HG03520 (cell line): ENCODE results near the gene BAD.
"Not testable (repeated sequence)": the region's sequence is repeated elsewhere in the genome, so short reads cannot be mapped to it uniquely, and the experiment has no call there.

Experiments used
- ATAC-seq: cut with Tn5 transposase; IDR thresholded peaks from one replicate; pipeline ENCODE4 v1.9.1; 2021; ENCODE audit warnings: mild to moderate bottlenecking, moderate library complexity; ENCODE audit not compliant: unreplicated experiment

Gene BAD

DNA sequence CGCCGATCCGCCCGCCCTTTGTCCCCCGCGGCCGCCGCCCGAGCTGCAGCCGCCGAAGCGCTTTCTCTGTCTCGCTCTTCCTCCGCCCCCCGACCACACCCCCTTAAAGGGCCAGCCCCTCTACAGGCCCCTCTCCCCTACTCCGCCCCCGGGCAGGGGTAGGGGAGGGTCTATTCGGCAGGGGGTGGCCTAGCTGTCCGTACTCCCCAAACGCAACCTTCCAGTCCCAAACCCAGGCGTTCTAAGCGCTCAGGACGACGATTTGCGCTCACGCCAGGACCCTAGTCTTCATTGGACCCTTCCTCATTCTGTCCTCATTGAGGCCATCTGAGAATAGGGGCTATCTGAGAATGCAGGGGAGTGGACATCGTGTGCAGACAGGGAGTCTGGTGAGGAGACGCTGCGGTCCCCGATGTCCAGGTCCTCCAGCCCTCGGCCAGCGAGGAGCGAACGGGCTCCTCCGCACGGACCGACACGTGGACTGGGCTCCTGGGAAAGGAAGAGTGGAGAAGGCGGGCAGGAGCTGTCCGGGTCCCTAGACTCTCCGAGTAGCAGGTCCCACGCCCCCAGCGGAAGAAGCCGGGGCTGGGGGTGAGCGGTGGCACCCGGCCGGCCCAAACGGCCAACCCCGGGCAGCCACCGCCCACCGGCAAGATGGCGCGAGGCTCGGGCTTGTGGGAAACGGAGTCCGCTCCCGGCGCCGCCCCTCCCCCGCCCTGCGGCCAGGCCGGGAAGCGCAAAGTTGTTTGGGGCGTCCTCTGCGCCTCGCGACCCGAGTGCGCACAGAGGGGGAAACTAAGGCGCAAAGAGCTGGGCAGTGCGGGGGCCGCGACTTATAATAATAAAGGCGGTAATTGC lies 37.4 kb downstream of the BAD start, which contains the start of gene PPP1R14B:
Gene PPP1R14B, minus strand, starts transcription at position 73 of the 858 bp plus-strand sequence. CDS start 270 bp downstream, outside the sequence.
- ATAC-seq = peak; percentile 33

DNA sequence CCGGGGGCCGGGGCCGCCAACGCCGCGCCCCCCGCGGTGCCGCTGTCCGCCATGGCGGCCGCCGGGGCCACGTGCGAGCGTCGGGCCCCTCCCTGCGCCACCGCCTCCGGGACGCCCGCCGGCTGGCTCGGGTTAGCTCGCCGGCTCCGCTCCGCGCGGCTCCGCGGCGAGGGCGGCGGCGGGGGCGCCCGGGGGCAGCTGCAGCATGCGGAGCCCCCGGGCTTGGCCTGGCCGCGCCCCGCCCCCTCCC lies 37.9 kb downstream of the BAD start:
- not testable (repeated sequence) for ATAC-seq

DNA sequence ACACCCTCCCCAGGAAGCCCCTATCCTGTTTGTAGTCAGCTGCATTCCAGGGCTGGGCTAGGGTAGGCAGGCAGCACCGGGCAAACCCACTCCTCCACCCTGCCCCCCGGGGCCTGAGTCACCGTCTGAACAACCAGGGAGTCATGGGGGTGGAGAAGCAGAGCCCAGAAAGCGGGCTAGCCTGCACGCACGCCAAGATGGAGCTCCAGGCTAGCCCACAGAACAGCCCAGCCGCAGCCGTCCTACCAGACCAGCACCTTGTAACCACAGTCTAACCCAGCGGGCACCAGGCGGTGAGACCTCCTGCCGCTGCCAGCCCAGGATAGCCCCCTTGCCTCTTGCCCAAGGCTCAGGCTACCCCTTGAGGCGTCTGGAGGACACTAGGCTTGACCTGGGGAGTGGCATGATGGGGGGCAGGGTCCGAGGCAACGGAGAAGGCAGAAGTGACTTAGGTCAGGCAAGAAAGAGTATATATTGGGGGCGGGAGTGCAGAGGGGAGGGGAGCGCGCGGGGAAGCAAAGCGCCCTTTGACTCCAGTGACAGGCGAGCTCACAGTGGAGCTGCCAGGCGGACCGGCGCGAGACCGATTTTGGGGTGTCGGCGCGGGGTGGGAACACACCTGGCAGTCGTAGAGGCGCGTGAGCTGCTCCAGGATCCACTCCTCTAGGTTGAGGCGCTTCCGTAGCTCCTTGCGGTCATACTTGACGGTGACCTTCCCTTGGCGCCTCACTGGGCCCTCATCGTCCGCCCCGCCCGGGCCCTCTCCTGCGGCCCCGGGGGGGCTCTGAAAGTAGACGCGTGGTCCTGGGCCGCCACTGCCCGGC lies 38.5 kb downstream of the BAD start:
- no peak for ATAC-seq

DNA sequence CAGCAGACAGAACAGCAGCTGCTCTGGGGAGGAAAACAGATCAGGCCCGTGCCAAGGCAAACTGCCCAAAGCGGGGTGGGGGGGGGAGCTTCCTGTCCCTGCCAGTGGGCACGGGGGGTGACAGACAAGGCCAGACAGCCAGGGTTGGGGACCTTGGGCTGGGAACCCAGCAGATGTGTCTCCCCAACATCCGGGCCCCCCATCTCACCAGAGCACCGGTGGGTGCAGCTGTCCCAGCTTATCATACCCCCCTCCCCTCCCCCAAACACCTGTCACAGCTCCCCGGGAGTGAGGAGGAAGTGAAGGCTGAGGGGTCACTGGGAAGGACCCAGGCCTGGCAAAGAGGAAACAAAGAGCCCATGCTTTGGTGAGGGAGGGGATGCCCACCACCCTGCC lies 39.1 kb downstream of the BAD start:
- ATAC-seq = no peak

DNA sequence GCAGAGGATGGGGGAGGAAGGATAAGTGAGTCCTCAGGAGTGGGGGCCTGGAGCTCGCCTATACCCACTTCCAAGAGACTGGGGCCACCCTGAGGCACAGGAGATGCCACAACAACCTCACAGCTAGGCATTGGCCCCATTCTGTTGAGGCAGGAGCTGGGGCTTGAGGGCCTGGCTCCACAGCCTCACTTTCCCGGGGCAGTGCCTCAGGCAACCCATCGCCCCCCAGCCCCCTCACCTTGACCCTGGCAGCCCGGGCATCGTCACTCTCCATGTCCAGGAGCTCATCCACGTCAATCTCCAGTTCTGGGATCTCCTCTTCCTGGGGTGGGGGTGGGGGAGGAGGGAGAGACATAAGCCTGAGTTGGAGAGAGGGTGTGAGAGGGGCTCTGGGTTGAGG lies 39.5 kb downstream of the BAD start:
- ATAC-seq = no peak

DNA sequence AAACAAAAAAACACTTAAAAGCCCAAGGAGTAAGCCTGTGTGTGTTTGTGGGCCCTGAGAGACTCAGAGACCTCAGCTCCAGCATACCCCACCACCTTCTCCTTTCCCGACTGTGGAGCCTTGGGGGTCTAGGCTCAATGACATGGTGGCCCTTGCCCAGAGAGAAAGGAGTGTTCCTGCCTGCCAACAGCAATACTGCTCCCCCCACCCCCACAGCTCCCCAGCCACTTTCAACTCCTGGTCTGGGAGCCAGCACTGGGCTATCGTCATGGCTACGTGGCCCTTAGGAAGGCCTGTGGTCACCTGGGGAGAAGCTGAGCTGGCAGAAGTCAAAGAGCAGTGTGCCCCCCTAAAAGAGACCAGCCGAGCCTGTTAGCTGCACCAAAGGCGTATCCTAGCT lies 40.4 kb downstream of the BAD start:
- no peak for ATAC-seq

DNA sequence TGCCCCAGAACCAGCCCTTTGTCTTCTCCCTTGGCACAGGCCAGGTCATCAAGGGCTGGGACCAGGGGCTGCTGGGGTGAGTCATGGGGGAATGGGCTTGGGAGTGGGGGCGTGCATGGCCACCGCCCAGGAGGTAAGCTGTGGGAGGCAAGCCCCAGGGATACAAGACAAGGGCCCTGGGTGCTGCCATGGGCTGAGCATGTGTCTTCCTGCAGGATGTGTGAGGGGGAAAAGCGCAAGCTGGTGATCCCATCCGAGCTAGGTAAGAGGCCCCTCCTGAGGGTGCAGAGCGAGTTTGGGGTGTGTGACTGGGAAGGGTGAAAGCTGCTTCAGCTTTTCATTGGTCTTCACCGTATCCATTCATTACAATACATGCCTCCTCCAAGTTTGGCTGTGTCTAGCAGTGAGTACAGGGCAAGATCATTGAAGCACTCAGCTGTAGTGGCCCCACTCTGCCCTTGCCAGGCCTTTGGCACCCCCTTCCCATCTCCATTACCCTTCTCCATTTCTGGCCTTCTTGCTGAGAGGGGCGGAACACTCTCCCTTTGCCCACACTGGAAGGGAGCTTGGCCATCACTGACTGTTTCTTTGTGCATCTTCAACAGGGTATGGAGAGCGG lies 41.1 kb downstream of the BAD start:
- ATAC-seq = no peak

DNA sequence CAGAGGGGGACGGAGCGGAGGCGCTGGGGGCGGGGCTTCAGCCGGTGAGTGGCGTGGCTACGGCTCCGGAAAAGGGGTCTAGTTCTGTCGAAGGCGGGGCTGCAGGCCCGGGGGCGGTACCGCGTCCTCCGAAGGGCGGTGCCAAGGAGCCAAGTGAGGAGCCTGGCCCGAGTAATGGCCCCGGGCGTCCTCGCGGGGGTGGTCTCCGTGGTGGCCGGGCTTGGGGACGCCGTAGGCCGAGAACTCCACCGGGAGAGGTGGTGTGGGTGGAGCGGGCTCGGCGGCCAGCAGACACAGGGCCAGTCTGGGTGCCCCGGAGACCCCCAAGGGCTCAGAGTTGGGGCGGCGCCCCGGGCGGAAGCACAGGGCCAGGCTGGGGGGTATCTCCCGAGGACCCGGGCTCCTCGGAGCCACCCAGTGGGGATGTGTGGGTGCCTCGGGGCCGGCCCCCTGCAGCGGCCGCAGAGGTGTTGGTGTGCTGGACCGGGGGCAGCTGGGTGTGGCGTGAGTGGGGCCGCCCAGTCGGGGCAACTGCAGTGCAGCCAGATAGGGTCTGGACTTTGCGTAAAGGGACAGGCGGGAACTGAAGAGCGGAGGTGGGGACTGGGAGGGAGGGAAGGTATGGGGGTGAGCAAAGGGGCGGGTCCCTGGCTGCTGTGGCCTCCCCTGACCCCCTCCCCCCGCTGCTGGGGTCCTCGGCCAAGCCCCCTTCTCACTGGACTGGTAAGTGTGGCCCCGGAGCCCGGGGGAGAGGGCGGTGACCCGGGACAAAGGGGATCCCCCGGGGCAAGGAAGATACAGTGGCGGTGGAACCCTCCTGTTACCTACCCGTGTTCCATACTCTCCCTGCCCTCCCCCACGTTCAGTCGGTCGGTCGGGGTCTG lies 42.7 kb downstream of the BAD start:
- ATAC-seq = peak; percentile 61

DNA sequence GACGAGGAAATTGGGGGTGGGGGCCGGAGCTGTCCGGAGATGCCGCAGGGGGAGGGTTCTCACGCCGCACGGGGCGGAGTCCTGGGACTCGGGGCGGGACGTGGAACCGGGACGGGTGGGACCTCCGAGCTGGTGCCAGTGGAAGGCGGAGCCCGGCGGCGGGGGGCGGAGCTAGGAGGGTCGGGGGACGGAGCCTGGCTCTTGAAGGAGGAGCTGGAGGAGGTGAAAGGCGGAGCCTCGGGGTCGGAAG lies 43.3 kb downstream of the BAD start:
- ATAC-seq = peak; percentile 49

DNA sequence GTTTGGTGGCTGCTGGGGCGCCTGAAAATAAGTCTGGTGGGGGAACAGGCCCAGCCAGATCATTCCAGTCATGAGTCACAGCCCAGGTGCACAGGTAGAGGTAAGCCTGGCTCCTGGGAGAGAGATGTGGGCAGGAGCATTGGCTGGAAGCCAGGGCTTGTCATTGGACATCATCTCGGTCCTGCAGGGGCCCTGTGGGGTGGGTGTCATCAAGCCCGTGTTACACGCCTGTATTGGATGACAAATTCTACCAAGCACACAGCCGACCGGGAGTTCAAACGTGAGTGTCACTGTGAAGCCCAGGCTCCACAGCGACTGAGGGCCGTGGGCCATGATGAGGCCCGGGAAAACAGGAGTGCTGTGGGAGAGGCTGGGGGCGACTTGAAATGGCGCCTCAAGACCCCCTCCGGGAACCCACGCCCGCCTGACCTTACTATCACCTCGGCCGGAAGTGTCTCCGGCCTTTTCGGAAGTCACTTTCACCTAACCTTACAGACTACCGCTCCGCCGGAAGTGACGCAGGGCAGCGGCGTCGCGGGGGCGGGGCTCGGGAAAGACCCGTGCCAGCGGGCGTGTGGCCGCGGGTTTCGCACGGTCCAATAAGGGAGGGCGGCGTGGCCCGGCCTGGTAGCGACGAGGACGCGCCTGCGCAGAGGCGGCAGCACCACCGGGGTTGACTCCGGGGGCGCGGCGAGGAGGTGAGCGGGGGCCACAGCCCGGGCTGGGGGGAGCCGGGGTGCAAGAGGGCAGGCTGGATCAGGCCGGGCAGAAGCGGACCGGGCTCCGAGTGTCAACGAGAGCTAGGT lies 43.8 kb downstream of the BAD start, which contains the start of gene FKBP2:
Gene FKBP2, plus strand, starts transcription at position 661 of the 806 bp plus-strand sequence. CDS start 1,293 bp downstream, outside the sequence.
- peak; percentile 44 for ATAC-seq

DNA sequence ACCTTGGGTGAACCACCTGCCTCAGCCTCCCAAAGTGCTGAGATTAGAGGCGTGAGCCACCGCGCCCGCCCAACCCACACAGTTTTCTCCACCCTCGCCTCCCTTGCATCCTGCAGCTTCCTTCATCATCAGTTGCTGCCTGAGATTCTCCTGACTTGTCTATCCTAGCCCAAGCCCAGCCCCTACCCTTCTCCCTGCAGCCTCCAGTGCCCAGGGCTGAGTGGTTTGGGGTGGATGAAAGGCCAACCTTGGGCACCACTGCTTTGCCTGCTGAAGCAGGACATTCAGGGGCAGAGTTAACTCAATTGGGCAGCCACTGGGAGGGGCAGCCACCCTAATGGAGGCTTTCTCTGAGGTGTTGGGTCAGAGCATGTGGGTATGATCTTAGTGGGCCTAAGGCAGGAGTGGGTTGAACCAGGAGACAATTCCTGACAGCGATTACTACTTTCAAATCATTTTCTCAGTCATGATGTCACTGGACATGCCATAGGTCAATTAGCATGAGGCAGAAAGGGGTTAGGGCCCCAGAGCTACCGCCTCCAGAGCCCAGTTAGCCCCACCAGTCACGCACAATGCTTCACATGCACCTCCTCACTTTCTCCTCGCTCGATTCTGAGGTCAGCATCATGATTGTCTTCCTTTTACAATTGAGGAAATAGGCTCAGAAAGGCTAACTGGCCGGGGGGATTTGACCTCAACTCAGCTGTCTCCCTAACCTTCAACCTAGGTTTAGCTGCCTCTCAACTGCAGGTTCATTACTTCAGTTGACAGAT lies 44.6 kb downstream of the BAD start:
- ATAC-seq = no peak

DNA sequence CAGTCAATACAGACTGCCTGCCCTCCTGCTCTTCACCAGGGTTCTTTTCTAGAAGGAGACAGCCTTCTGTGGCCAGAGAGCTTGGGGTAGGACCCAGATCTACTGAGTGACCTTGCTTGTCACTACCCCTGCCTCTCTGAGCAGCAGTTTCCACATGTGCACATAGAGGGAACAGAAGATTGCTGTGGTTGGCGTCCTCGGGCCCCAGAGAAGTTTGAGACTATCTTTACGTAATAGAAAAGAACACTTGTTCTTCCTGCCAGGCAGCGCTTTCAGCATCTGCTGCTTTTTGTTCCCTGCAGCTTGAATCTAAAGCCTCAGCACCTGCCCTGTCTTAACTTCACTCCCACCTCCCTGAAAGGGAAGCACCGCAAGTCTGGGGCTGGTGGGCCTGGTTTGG lies 45.5 kb downstream of the BAD start:
- no peak for ATAC-seq

DNA sequence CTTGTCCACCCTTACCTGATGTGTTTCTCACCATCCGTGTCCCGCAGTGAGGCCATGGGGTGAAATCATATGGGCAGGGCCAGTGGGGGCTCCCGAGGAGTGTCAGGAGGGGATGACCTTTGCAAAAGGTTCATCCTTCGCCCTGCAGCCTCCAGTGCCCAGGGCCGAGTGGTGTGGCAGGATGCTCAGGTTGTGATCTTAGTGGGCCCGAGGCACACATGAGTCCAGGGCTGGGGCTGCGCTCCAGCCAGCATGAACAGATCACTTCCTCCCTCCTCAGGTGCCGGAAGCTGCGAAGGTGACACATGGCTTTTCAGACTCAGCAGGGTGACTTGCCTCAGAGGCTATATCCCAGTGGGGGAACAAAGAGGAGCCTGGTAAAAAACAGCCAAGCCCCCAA lies 46.4 kb downstream of the BAD start:
- ATAC-seq = no peak

DNA sequence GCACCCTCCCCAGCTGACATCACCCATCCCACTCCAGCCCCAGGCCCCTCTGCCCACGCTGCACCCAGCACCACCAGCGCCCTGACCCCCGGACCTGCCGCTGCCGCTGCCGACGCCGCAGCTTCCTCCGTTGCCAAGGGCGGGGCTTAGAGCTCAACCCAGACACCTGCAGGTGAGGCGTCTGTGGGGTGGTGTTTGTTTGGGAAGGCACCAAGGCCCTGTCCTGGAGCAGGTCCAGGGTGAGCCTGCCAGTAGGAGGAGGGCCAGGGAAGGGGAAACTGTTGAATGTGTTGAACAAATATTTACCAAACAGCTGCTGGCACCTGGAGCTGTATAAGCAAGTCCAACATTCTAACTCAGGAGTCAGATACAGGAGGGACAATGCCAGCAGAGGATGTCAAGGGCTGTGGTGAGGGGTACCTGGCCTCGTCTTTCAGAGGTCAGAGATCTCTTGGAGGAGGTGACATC lies 46.9 kb downstream of the BAD start:
- ATAC-seq = no peak

DNA sequence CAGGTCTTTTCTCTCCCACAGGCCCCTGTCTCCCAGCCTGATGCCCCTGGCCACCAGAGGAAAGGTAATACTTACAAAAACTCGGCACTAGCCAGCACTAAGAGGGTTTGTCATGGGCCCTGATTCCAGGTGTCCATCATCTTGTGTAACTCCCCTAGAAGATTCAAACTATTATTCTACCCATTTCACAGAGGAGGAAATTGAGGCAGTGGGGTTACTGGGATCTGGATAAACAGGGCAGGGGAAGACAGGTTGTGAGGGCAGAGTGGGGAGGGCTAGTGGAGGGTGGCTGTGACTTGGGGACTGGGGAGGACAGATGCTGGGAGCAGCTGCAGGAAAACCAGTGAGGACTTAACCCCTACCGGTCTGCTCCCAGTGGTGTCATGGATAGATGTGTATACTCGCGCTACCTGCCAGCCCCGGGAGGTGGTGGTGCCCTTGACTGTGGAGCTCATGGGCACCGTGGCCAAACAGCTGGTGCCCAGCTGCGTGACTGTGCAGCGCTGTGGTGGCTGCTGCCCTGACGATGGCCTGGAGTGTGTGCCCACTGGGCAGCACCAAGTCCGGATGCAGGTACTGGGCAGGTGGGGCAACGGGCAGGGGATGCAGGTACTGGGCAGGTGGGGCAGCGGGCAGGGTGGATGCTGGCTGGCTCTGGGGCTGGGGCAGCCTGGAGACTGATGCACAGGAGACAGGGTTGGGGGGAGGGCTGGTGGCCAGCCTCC lies 48.9 kb downstream of the BAD start:
- no peak for ATAC-seq

DNA sequence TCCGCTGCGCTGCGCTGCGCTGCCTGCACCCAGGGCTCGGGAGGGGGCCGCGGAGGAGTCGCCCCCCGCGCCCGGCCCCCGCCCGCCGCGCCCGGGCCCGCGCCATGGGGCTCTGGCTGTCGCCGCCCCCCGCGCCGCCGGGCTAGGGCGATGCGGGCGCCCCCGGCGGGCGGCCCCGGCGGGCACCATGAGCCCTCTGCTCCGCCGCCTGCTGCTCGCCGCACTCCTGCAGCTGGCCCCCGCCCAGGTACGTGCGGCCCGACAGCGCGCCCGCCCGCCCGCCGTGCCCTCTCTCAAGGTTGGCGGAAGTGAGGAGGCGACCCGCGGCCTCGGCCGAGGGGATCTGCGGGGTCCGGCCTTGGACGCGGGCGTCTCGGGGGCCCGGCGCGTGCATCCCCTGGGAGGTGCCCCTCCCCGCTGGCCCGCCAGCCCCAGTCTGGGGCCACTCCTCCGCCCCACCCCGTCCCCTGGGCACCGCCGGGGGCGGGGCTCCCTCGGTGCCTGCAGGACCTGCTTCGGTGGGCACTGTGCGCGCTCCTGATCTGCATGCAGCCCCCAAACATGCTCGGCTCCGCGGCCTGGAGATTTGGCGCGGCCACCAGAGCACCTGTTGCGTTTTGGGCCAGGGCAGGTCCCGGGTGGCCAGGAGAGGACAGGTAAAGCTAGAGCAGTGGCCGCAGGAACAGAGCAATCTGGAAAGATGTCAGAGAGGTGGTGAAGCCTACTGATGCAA lies 49.7 kb downstream of the BAD start:
- ATAC-seq = no peak

DNA sequence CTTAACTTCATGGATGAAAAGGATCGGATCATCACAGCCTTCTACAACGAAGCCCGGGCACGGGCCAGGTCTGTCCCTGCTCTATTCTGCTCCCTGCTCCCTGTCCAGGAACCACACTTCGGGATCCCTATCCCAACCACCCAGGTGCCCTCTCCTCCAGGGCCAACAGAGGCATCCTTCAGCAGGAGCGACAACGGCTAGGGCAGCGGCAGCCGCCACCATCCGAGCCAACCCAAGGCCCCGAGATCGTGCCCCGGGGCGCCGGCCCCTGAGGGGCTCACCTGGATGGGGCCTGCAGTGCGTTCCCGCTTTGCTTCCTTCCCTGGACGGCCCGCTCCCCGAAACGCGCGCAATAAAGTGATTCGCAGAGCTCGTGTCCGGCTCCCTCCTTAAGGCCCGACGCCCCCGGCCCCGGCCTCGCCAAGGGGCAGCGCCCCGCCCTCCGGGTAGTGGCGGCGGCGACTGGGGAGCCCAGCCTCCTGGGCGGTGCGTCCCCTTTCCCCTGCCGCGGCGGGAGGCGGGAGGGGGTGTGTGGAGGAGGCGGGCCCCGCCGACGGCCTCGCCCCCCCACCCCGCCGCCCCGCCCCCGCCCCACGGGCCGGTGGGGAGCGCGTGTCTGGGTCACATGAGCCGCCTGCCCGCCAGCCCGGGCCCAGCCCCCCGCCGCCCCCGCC lies 50.4 kb downstream of the BAD start, which contains the start of gene VEGFB:
Gene VEGFB, plus strand, starts transcription at position 672 of the 674 bp plus-strand sequence. CDS start 250 bp downstream, outside the sequence.
- no peak for ATAC-seq
